Activated CD8-positive, alpha-beta T cell treated with anti-CD3 and anti-CD28 coated beads for 36 hours (primary cell): ENCODE results near the gene TAF5L. TPM values are rescaled to one million over a fixed set of nuclear protein-coding genes. Genes with fewer than 3 reads are reported as not detected.

Source experiments
- ATAC-seq: fragments of 200-7000 bp; cut with Tn5 transposase; one replicate; pipeline ENCODE4 v1.10.0; 2021; ENCODE audit warnings: mild to moderate bottlenecking, moderate library complexity
- CTCF ChIA-PET: fragments of 350-600 bp; sonication (Branson Sonifier 250); formaldehyde crosslinking; loops from one replicate; lab custom pipeline; 2021; ENCODE audit warnings: antibody characterized with exemption; lab: Charles Lee
- POLR2A ChIA-PET: fragments of 350-600 bp; sonication (Branson Sonifier 250); formaldehyde crosslinking; loops from one replicate; lab custom pipeline; 2021; ENCODE audit warnings: antibody characterized with exemption; lab: Charles Lee
- DNase-seq: peaks from one replicate; pipeline ENCODE4 v3.0.0-alpha.2; 2020
- H3K27ac Mint-ChIP-seq: one replicate; pipeline ENCODE4 v1.8.0; 2021; ENCODE audit warnings: mild to moderate bottlenecking, mixed read lengths
- H3K27me3 Mint-ChIP-seq: one replicate; pipeline ENCODE4 v1.8.0; 2021; ENCODE audit warnings: mixed read lengths
- H3K36me3 Mint-ChIP-seq: one replicate; pipeline ENCODE4 v1.8.0; 2021; ENCODE audit warnings: low read depth, mixed read lengths
- H3K4me1 Mint-ChIP-seq: one replicate; pipeline ENCODE4 v1.8.0; 2021; ENCODE audit warnings: low read depth, mixed read lengths
- H3K4me3 Mint-ChIP-seq: one replicate; pipeline ENCODE4 v1.8.0; 2021; ENCODE audit warnings: mild to moderate bottlenecking, moderate library complexity, mixed read lengths
- H3K9me3 Mint-ChIP-seq: one replicate; pipeline ENCODE4 v1.8.0; 2021; ENCODE audit warnings: mixed read lengths
- intact Hi-C: fragments of 100-400 bp; cut with micrococcal nuclease; formaldehyde crosslinking; loops from one replicate; pipeline ENCODE4 v1.10.0; 2022
- total RNA-seq, 2 experiments: library from RNA; stranded (reverse); gene quantifications; one replicate each; pipeline ENCODE4 v1.2.3, GENCODE V29; 2021
- TF ChIP-seq, protein P1 (sequence below): fragments of 200-600 bp; IDR thresholded peaks from one replicate; pipeline ENCODE4 v1.8.0; 2022; ENCODE audit warnings: antibody characterized with exemption, mild to moderate bottlenecking

Gene TAF5L
- total RNA-seq: 10 to 100 TPM; 17.7 to 19.5 TPM

DNA sequence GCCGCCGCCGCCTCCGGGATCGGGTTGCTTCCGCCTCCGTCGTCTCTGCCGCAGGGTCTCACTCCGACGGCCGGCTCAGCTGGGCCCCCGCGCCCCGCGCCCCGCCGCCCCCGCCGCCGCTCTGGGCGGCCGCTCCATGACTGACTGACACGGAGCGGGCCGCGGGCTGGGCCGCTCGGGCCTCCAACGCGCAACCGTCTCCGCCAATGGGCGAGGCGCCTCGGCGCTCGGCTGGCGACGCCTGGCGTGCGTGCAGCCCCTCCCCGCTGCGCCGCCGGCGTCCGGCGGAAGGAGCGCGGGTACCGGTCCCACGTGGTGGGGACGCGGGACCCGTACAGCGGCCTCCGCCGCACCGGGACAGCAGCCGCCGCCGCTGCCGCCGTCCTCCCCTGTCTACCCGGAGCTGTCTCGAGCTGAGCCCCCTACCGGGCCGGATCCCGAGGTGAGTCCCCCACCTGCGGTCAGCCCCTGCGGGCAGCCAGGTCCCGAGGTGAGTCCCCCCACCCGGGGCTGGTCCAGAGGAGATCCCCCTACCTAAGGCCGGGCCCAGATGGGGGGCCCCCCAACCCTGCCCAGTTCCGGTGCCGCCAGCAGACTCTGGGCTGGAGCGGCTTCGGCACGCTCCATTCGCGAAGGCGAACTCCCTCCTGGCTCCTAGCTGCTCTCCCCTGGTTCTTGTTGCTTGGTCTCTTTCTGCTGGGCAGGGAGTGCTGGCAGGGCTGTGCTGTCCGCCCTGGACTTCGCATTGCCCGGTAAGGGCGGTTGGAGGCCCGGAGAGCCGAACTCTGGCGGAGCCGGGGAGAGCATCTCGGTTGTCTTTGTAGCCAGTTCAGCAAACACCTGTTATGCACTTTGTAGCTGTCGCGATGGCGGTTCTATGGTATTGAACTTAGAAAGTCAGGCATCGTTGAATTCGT is at the start of gene TAF5L, which contains the start of gene URB2:
Gene TAF5L, minus strand, starts transcription at position 208 of the 917 bp plus-strand sequence. CDS start 11,640 bp downstream, outside the sequence.
Gene URB2, plus strand, starts transcription at position 333 of the 917 bp plus-strand sequence. CDS start 1,387 bp downstream, outside the sequence.
- ChIA-PET CTCF (interaction anchor here (0.7 to 1.6 kb wide), 2 partner anchors 67 to 71 kb away, joined by 3 to 6 read pairs; partner anchors contain the start of gene ABCB10), POLR2A (interaction anchor here (0.5 to 3.1 kb wide), 8 partner anchors 10 to 493 kb away, joined by 3 to 26 read pairs (median 4); partner anchors contain the start of gene ABCB10)
- peaks cover 24% of the 10 kb centered on the region for H3K36me3 Mint-ChIP-seq
- DNase-seq (peak; percentile 87), ATAC-seq (peak; percentile 94)
- peak within 1 kb of the TSS; percentile 97 for H3K27ac Mint-ChIP-seq
- intact Hi-C loops: loop anchor here (10.0 kb wide), 1 partner anchor 71 kb away; the partner anchor contains the start of gene ABCB10
- no peaks in the 10 kb centered on the region for H3K27me3 Mint-ChIP-seq
- H3K4me3 Mint-ChIP-seq: peak within 1 kb of the TSS; percentile 94
- TF ChIP-seq, protein P1, sequence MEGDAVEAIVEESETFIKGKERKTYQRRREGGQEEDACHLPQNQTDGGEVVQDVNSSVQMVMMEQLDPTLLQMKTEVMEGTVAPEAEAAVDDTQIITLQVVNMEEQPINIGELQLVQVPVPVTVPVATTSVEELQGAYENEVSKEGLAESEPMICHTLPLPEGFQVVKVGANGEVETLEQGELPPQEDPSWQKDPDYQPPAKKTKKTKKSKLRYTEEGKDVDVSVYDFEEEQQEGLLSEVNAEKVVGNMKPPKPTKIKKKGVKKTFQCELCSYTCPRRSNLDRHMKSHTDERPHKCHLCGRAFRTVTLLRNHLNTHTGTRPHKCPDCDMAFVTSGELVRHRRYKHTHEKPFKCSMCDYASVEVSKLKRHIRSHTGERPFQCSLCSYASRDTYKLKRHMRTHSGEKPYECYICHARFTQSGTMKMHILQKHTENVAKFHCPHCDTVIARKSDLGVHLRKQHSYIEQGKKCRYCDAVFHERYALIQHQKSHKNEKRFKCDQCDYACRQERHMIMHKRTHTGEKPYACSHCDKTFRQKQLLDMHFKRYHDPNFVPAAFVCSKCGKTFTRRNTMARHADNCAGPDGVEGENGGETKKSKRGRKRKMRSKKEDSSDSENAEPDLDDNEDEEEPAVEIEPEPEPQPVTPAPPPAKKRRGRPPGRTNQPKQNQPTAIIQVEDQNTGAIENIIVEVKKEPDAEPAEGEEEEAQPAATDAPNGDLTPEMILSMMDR: no peak
- H3K4me1 Mint-ChIP-seq: peaks cover 50% of the 10 kb centered on the region
- no peaks in the 10 kb centered on the region for H3K9me3 Mint-ChIP-seq

DNA sequence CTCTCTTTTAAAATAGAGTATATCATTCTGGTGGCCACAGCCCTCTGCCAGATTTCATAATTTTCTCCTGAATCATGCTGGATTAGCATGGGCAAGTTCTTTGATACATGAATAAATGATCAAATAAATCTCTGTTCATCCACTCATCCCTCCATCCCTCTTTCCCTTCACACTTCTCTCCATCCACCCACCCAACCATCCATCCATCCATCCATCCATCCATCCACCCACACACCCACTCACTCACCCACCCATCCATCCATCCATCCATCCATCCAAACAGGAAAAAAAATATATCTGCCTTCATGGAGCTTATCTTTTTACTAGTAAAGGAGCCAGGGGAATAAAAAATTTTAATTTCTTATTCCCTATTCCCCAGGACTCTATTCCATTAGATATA is 49.5 kb upstream of the TAF5L start:
- H3K36me3 Mint-ChIP-seq: peaks cover 5% of the 10 kb centered on the region
- no peaks in the 10 kb centered on the region for H3K9me3 Mint-ChIP-seq
- POLR2A ChIA-PET: no interaction called here
- CTCF ChIA-PET: no interaction called here
- DNase-seq (no peak), ATAC-seq (no peak)
- no peak overlapping the region for H3K4me3 Mint-ChIP-seq
- intact Hi-C loops: no loop called here
- no peak overlapping the region for H3K27ac Mint-ChIP-seq
- TF ChIP-seq, protein P1: no peak
- no peaks in the 10 kb centered on the region for H3K27me3 Mint-ChIP-seq
- peaks cover 17% of the 10 kb centered on the region for H3K4me1 Mint-ChIP-seq

- ATAC-seq: peak; percentile 69
- peak; percentile 53 for DNase-seq
- Mint-ChIP-seq H3K27me3 (no peaks in the 10 kb centered on the region), H3K4me3 (no peak overlapping the region), H3K9me3 (no peaks in the 10 kb centered on the region), H3K27ac (no peak overlapping the region), H3K4me1 (peaks cover 17% of the 10 kb centered on the region), H3K36me3 (peaks cover 10% of the 10 kb centered on the region)
- CTCF ChIA-PET: interaction anchor here (0.6 to 2.8 kb wide), 3 partner anchors 11 to 15 kb away, joined by 3 to 12 read pairs (median 8); no protein-coding TSS in a partner anchor
- TF ChIP-seq, protein P1: no peak
- intact Hi-C loops: no loop called here
- POLR2A ChIA-PET: interaction anchor here (0.5 kb wide), 1 partner anchor 636 kb away, joined by 4 read pairs; no protein-coding TSS in a partner anchor
Observed at GRCh38 chr1:229674042-229674441, 48.1 kb upstream of the TAF5L start.

DNA sequence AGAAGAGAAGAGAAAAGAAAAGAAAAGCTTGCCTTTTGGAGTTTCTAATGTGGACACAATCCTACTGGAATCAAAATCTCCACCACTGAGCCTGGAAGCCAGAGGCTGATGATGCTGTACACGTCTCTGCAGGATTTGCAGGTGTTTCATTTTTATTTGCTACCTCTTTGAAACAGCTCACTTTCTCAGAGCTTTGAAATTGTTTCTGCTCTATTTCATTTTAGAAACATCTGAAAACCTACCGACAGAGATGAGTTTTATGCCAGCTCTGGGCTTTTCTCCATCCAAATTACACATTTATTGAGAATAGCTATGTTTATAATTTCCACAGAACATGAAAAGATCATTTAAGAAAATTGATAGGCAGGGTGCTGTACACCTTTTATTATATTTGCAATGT is 46.3 kb upstream of the TAF5L start:
- POLR2A ChIA-PET: interaction anchor here (0.6 to 1.2 kb wide), 2 partner anchors 10 to 137 kb away, joined by 3 read pairs; no protein-coding TSS in a partner anchor
- DNase-seq: no peak
- TF ChIP-seq, protein P1: no peak
- no peaks in the 10 kb centered on the region for H3K9me3 Mint-ChIP-seq
- no peak overlapping the region for H3K4me3 Mint-ChIP-seq
- CTCF ChIA-PET: interaction anchor here (0.8 to 2.8 kb wide), 5 partner anchors 11 to 177 kb away, joined by 3 to 12 read pairs (median 8); no protein-coding TSS in a partner anchor
- H3K27ac Mint-ChIP-seq: no peak overlapping the region
- peaks cover 17% of the 10 kb centered on the region for H3K4me1 Mint-ChIP-seq
- H3K27me3 Mint-ChIP-seq: no peaks in the 10 kb centered on the region
- peaks cover 22% of the 10 kb centered on the region for H3K36me3 Mint-ChIP-seq
- intact Hi-C loops: no loop called here
- no peak for ATAC-seq
